ENCODE data around the gene CCDC183.

CCDC183 gene

DNA sequence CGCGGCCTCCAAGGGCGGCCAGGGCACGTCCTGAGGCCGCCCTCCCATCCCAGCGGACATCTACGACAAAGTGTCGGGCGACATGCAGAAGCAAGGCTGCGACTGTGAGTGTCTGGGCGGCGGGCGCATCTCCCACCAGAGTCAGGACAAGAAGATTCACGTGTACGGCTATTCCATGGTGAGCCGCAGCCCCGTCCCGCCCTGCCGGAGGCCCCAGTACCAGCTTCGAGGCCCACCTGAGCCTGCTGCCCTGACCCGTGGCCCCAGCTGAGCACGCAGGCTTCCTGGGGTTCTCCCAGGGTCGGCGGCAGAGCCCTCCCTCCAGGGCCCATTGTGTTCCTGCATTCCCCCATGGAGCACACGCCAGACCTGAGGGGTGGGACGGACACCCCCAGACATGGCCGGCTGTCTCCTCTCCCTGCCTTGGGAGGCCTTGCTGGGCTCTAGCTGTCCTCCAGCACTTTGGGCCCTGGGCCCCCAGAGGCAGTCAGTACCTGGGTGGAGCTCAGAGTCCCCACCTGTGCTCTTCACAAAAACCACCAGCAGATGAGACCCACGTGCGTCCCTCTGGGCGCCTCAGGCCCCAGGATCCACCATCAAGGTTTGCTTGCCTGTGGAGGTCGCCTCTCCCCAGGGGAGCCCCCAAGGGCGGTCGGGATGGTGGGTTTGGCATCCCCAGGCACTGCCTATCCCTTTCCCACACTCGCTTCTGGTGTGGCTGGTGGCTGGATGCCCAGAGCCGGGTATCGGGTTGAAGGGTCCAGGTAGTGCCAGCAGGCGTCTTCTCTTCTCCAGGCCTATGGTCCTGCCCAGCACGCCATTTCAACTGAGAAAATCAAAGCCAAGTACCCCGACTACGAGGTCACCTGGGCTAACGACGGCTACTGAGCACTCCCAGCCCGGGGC lies 54.1 kb downstream of the CCDC183 start:
- no peak for DNase-seq (ENCODE audit: low spot score)

DNA sequence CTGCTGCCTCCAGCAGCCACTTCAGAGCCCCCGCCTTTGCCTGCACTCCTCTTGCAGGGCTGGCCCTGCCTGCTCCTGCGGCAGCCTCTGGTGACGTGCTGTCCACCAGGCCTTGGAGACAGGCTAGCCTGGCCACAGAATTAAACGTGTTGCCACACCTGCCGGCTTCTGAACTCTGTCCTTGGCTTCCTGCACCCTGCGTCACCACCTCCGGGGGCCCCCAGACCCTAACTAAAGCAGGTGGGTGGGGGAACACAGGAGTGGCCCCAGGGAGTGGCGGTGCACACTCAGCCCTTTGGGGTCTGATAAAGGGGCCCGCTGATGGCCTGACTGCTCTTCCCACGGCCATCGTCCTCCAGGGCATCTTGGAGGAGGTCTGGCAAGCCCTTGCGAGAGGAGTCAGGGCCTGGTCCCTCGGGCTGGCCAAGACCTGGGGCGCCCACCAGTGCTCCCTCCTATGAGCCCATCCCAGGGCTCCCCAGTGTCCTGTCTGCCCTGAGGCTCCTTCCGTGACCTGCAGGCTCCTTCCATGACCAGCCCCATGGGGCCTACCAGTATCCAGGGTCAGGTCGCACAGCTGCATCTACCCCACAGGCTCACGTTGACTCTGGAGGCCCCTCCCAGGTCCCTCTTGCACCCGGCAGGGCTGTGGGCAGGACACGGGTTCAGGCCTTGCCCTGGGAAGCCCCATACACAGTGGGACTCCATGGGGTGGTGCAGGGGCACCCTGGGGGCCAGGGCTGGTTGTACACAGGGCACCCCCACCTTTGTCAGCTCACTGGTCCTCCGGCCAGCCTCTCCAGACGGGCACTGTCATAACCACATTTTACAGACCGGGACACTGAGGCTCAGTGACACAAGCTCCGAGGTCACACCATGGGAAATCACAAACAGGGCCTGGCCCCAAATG lies 55.0 kb downstream of the CCDC183 start:
- DNase-seq (ENCODE audit: low spot score): no peak

DNA sequence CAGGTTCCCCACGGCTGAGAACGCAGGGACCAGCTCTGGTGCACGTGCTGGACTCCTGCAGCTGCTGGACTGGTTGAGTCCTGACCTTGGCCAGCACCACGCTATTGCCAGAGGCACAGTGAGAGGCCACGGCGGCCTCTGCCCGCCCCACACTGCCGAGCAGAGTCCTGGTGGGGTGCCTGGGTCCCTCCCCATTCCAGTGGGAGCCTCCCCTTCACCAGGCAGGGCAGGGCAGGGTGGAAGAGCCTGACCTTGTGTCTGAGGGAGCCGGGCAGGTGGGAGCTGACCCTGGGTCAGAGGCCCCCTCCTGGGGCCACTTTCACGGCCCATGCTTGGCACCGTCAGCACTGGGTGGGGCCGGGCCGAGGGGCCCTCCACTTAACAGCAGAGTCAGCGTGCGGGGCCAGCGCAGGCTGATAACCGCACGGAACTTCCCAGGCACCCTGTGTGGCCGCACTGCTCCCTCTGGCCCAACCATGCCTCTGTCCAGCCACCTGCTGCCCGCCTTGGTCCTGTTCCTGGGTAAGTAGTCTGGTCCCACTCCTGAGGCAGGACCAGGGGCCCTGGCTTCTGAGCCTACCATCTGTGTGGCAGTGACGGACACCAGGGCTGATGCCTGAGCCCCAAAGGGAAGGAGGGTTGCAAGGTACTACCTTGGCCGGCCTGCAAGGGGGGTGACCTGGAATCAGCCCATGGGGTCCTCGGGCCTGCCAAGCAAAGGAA lies 56.0 kb downstream of the CCDC183 start, which contains the start of gene MAMDC4:
TSS of gene MAMDC4 (plus strand) at position 406 of the 723 bp plus-strand sequence. CDS start at position 477, 71 bp downstream.
- no peak for DNase-seq (ENCODE audit: low spot score)

DNA sequence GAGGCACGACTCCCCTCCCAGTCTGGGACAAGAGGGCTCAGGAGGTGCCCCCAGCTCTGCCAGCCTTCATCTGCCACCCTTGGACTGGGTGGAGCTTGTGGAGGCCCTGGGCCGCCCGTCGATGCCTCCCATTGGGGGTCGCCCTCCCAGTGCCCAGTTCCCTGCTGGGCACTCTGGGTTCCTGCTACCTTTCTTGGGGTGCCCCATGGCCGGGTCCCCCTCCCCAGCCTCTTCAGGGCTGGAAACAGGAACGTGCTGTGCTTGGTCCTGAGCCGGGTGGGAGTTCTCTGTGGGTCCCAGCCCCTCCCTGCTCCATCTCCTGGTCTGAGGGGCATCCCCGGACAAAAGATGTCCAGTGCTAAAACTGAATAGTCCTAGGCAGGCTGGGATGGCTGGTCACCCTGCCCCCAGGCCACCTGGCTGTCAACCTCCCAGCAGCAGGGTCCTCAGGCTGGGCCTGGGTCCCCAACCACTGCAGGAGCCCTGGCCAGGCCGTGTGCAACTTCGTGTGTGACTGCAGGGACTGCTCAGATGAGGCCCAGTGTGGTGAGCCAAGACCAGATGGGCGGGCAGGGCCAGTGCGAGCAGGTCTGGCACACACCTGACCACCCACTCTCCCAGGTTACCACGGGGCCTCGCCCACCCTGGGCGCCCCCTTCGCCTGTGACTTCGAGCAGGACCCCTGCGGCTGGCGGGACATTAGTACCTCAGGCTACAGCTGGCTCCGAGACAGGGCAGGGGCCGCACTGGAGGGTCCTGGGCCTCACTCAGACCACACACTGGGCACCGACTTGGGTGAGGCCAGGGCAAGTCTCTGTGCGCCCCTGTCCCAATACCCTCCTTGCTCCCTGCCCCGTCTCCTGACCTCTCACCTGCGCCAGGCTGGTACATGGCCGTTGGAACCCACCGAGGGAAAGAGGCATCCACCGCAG lies 56.8 kb downstream of the CCDC183 start:
- DNase-seq (ENCODE audit: low spot score): no peak

DNA sequence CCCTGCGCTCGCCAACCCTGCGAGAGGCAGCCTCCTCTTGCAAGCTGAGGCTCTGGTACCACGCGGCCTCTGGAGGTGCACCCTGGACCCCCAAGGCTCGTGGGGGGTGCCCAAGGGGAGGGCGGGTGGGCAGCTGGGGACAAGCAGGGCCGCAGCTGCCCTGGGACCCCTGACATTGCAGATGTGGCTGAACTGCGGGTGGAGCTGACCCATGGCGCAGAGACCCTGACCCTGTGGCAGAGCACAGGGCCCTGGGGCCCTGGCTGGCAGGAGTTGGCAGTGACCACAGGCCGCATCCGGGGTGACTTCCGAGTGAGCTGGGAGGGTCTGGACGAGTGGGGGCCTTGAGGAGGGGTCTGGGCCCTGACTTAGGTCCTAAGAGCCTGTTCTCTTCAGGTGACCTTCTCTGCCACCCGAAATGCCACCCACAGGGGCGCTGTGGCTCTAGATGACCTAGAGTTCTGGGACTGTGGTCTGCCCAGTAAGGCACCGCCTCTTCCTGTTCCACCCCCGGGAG lies 57.5 kb downstream of the CCDC183 start:
- no peak for DNase-seq (ENCODE audit: low spot score)

DNA sequence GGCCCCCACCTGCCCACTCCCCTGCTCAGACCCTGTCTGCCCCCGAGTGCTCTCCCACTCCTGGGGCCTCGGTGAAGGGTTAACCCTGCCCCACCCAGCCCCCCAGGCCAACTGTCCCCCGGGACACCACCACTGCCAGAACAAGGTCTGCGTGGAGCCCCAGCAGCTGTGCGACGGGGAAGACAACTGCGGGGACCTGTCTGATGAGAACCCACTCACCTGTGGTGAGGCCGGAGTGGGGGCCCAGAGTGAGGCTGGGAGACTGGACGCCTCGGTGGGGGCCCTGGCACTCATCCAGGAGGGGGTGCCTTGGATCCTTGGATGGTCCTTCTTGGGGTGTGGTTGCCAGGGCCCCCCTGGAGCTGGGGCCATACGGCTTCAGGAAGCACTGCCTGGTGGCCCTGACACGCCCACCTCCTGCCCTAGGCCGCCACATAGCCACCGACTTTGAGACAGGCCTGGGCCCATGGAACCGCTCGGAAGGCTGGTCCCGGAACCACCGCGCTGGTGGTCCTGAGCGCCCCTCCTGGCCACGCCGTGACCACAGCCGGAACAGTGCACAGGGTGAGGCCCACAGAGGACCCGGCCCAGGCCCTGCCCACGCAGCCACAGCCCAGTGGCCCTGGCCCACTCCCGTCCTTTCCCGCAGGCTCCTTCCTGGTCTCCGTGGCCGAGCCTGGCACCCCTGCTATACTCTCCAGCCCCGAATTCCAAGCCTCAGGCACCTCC lies 58.1 kb downstream of the CCDC183 start:
- DNase-seq (ENCODE audit: low spot score): no peak

DNA sequence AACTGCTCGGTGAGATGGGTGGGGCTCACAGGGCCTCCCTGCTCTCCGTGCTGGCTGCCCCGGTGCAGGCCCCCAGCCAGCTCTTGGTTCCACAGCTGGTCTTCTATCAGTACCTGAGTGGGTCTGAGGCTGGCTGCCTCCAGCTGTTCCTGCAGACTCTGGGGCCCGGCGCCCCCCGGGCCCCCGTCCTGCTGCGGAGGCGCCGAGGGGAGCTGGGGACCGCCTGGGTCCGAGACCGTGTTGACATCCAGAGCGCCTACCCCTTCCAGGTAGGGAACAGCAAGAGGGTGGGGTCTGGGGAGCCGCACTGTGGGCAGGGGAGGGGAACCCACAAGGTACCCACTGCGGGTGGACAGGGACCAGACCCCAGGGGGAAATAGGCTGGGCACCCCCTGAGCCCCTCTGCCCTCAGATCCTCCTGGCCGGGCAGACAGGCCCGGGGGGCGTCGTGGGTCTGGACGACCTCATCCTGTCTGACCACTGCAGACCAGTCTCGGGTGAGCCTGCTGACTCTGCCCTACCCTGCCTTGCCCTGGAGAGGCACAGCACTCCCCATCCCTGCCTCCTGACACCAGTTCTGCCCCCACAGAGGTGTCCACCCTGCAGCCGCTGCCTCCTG lies 58.8 kb downstream of the CCDC183 start:
- no peak for DNase-seq (ENCODE audit: low spot score)

DNA sequence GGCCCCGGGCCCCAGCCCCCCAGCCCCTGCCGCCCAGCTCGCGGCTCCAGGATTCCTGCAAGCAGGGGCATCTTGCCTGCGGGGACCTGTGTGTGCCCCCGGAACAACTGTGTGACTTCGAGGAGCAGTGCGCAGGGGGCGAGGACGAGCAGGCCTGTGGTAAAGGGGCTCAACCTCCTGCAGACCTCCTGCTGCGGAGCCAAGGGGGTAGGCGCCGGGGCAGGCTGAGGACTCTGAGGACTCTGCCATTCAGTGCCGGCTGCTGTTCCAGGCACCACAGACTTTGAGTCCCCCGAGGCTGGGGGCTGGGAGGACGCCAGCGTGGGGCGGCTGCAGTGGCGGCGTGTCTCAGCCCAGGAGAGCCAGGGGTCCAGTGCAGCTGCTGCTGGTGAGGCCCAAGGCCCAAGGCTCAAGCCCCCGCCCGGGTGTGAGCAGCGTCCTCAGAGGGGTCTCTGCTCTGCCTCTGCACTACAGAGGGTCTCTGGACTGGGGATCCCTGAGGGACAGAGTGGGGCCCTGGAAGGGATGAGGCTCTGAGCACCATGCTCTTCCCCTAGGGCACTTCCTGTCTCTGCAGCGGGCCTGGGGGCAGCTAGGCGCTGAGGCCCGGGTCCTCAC lies 59.4 kb downstream of the CCDC183 start:
- DNase-seq (ENCODE audit: low spot score): no peak

DNA sequence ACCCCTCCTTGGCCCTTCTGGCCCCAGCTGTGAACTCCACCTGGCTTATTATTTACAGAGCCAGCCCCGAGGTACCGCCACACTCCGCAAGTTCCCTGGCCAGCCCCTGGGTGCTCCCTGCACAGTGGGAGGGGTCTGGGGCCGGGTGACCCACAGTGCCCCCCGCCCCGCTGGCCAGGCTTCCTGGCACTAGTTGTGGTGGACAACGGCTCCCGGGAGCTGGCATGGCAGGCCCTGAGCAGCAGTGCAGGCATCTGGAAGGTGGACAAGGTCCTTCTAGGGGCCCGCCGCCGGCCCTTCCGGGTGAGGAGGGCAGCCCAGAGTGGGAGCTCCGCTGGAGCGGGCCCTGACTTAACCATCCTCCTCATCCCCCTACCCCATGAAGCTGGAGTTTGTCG lies 59.9 kb downstream of the CCDC183 start:
- no peak for DNase-seq (ENCODE audit: low spot score)

DNA sequence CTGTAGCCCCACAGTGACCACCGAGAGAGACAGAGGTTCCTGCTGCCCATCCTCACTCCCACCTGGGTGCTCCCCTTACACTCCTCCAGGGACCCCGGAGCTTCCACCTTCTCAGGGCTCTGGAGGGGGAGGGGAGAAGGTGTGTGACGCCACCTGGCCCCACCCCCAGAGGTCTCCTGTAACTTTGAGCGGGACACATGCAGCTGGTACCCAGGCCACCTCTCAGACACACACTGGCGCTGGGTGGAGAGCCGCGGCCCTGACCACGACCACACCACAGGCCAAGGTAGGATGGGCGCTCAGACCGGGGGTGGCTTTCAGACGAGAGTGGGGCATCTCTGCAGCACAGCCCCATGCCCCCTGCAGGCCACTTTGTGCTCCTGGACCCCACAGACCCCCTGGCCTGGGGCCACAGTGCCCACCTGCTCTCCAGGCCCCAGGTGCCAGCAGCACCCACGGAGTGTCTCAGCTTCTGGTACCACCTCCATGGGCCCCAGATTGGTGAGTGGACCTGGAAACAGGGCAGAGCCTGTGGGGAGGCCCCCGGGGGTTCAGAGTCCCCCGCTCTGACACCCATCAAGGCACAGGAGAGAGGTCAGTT lies 60.5 kb downstream of the CCDC183 start:
- DNase-seq (ENCODE audit: low spot score): no peak

DNA sequence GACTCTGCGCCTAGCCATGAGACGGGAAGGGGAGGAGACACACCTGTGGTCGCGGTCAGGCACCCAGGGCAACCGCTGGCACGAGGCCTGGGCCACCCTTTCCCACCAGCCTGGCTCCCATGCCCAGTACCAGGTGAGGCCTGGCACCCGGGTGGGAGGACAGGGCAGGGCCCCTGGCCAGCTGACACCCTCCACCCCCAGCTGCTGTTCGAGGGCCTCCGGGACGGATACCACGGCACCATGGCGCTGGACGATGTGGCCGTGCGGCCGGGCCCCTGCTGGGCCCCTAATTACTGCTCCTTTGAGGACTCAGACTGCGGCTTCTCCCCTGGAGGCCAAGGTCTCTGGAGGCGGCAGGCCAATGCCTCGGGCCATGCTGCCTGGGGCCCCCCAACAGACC lies 61.0 kb downstream of the CCDC183 start:
- no peak for DNase-seq (ENCODE audit: low spot score)
